GM21515 (cell line): Measurements from ENCODE around the gene ASTN2.

Experiments used
- ATAC-seq: cut with Tn5 transposase; IDR thresholded peaks from one replicate; pipeline ENCODE4 v1.9.1; 2021; ENCODE audit not compliant: unreplicated experiment

Gene ASTN2

DNA sequence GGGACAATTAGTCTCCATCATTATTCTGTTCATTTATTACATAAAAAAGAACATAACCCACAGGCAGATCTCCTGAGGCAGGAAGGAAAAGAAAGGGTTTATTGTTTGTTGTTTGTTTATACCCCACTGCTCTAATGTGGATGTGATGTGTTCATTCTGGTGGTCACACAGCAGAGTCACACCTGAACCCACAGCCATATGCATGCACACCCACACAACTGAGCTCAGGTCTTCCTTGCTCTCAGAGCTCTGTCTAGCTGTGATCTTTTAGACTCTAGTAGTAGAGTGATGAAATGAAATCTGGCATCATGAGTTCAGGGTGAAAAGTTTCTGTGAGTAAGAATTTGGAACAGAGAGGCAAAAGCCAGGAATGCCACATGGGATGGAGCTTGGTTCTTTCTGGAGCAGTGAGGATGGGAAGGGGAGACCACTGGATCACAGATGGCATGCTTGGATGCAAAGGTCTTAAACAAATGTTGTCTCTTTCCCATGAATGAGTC is 1034.3 kb downstream of the ASTN2 start:
- no peak for ATAC-seq

DNA sequence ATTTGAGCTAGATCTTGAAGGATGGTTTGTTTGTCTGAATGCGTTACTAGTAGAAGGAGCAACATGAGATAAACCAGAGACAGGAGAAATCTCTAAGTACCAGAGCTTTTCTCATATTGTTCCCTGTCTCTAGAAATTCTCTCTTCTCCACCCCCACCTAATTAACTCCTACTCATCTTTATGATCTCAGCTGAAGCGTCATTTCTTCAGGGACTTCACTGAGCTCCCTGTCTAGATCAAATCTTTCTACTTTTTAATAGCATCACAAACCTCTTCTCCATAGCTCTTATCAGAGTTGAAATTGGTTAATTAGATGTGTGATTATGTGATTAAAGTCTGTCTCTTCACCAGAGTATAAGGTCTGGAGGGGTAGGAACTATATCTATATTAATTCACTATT is 1035.0 kb downstream of the ASTN2 start:
- ATAC-seq, result no peak

DNA sequence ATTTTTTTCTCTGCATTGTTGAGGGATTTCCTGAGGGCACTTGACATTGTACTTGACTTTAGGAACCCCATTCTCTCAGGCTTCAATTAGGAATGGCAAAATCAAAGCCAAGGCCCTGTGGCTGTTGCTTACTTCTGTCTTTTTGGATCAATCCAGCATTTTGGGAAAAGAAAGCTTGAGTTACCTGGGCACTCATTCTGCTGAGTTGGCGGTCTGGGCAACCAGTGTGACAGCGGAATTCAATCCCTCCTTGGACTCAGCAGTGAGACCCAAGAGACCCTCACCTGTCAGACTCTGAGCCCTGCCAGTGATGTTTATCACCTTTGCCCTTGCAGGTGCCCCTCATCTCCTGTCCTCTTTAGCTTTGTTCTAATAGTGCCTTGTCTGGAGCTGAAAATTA is 1036.0 kb downstream of the ASTN2 start:
- no peak for ATAC-seq

DNA sequence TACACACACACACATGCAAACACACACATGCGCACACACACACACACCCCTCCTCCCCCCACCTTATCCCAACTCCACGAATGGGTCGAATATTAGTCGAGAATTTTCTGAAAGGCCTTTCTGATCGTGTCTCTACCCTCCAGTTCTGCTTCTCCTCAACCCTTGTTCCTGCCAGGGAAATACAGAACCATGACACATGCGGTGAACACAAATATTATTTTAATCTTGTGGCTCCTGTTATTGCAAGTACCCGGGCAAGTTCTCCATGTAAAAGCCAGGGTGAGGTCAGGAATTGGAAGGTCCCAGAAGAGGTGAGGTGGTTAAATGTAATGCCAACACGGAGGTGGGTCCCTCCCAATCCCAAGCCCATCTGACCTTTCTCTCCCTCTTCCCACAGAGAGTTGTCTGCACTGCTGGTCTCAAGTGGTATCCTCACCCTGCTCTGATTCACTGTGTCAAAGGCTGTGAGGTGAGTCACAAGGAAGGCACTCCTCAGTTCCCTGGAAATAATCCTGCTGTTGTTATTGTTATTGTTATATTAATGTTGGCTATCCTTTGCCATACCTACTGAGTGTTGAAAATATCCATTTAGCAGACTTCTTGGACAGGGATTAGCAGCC is 1037.6 kb downstream of the ASTN2 start:
- no peak for ATAC-seq
